Stomach (tissue), 9 donors: ENCODE measurements around the gene HIPK1. TPM values are rescaled to one million over a fixed set of nuclear protein-coding genes. Genes with fewer than 3 reads are reported as not detected.
A peak's percentile ranks its signal among the peaks of the same experiment; 100 is the strongest.

Experiments used
- DNase-seq, 2 donors: peaks; one replicate each; pipeline versions ENCODE4 v3.0.0 to v3.0.0-alpha.2; 2013 to 2019
- H3K27ac ChIP-seq, 5 donors: fragments of 200-600 bp in 4 of 5; sonication (generic) in 4 of 5; one replicate each; pipeline ENCODE4 v1.5.1; 2013 to 2019; ENCODE audit warnings: mild to moderate bottlenecking in 1 of 5, moderate library complexity in 1 of 5
- H3K27me3 ChIP-seq, 3 donors: fragments of 200-600 bp; sonication (generic); one replicate each; pipeline ENCODE4 v1.5.1; 2017 to 2019; ENCODE audit warnings: mixed run types in 1 of 3
- H3K36me3 ChIP-seq, 4 donors: fragments of 200-600 bp; sonication (generic); 1 replicate in 3 of 4; 2 replicates in 1 of 4; pipeline ENCODE4 v1.5.1; 2016 to 2019
- H3K4me1 ChIP-seq, 4 donors: fragments of 200-600 bp; sonication (generic); one replicate each; pipeline ENCODE4 v1.5.1; 2016 to 2019
- H3K4me3 ChIP-seq, 4 donors: fragments of 200-600 bp; sonication (generic) in 3 of 4; one replicate each; pipeline ENCODE4 v1.5.1; 2016 to 2019; ENCODE audit warnings: mild to moderate bottlenecking in 1 of 4
- H3K9me3 ChIP-seq, 4 donors: fragments of 200-600 bp; sonication (generic); one replicate each; pipeline ENCODE4 v1.5.1; 2016 to 2019
- EP300 ChIP-seq: sonication (generic); formaldehyde crosslinking; IDR thresholded peaks from one replicate; pipeline ENCODE4 v1.6.1; 2017; ENCODE audit warnings: antibody characterized with exemption
- POLR2A ChIP-seq, 4 donors: fragments of 450-650 bp; IDR thresholded peaks; one replicate each; pipeline ENCODE4 v1.6.1; 2016; ENCODE audit warnings: antibody characterized with exemption in 4 of 4, control low read depth in 2 of 4, mild to moderate bottlenecking in 1 of 4, moderate library complexity in 1 of 4
- POLR2AphosphoS5 ChIP-seq, 3 donors: sonication (generic); formaldehyde crosslinking; IDR thresholded peaks; one replicate each; pipeline ENCODE4 v1.6.1; 2016; ENCODE audit warnings: antibody characterized with exemption in 3 of 3
- WGBS, 5 donors: extraction: QIAGEN DNeasy Blood & Tissue Kit in 3 of 5; methylation state at CpG; one replicate each; pipeline versions ENCODE4 v1.1.5 to v1.1.7; 2013 to 2018; 5-methylcytosine and 5-hydroxymethylcytosine counted together
- intact Hi-C: fragments of 100-400 bp; cut with DNase I; formaldehyde crosslinking; loops from one replicate; pipeline ENCODE4 v1.15.1; 2023; ENCODE audit warnings: low total_unique reads
- polyA plus RNA-seq, 3 donors: library from polyadenylated mRNA; stranded (reverse); fragments of 200-250 nt; gene quantifications; one replicate each; pipeline ENCODE4 v1.2.3, GENCODE V29; 2013
- total RNA-seq, 5 donors: library from RNA; depleted of rRNA; stranded (reverse); fragments of >200 nt; gene quantifications; one replicate each; pipeline versions ENCODE4 v1.1.0 to v1.2.3, GENCODE V29; 2014 to 2016
- TF ChIP-seq, protein P1 (sequence below), 7 experiments: fragments of 450-650 bp in 4 of 7; fragments of 200-600 bp in 3 of 7; sonication (generic) in 3 of 7; IDR thresholded peaks; one replicate each; pipeline ENCODE4 v1.5.1; 2016 to 2019; ENCODE audit warnings: antibody characterized with exemption in 7 of 7, control low read depth in 2 of 7, mild to moderate bottlenecking in 1 of 7
- donor health status: healthy with polysubstance abuse.
- donor health status: Bipolar disorder and iron deficiency.
- donor health status: healthy.

Gene HIPK1
- total and polyA plus RNA-seq, 8 donors: 8.7 to 70.3 (median 28.3) TPM

GRCh38 chr1:113913887-113914664 is 15.0 kb upstream of the HIPK1 start:
- no peaks in the 10 kb centered on the region for H3K9me3 ChIP-seq
- TF ChIP-seq POLR2A (IDR thresholded peaks at IDR 0.05) (no peak), POLR2AphosphoS5 (IDR thresholded peaks at IDR 0.05) (no peak), EP300 (no peak)
- TF ChIP-seq, protein P1, sequence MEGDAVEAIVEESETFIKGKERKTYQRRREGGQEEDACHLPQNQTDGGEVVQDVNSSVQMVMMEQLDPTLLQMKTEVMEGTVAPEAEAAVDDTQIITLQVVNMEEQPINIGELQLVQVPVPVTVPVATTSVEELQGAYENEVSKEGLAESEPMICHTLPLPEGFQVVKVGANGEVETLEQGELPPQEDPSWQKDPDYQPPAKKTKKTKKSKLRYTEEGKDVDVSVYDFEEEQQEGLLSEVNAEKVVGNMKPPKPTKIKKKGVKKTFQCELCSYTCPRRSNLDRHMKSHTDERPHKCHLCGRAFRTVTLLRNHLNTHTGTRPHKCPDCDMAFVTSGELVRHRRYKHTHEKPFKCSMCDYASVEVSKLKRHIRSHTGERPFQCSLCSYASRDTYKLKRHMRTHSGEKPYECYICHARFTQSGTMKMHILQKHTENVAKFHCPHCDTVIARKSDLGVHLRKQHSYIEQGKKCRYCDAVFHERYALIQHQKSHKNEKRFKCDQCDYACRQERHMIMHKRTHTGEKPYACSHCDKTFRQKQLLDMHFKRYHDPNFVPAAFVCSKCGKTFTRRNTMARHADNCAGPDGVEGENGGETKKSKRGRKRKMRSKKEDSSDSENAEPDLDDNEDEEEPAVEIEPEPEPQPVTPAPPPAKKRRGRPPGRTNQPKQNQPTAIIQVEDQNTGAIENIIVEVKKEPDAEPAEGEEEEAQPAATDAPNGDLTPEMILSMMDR (IDR thresholded peaks at IDR 0.05): no peak
- H3K4me1 ChIP-seq: peaks cover 0 to 13% (median 5%) of the 10 kb centered on the region in 4 donors
- intact Hi-C loops: no loop called here
- DNase-seq: peak in 1 of 2 donors; percentile 26
- 55 to 75% (median 57%) methylated on average over 5 of the region's 5 CpGs for WGBS, 5 donors
- no peak overlapping the region for H3K4me3 ChIP-seq
- H3K36me3 ChIP-seq: peaks cover 6 to 32% (median 30%) of the 10 kb centered on the region in 4 donors
- no peak overlapping the region for H3K27ac ChIP-seq
- no peaks in the 10 kb centered on the region for H3K27me3 ChIP-seq

DNA sequence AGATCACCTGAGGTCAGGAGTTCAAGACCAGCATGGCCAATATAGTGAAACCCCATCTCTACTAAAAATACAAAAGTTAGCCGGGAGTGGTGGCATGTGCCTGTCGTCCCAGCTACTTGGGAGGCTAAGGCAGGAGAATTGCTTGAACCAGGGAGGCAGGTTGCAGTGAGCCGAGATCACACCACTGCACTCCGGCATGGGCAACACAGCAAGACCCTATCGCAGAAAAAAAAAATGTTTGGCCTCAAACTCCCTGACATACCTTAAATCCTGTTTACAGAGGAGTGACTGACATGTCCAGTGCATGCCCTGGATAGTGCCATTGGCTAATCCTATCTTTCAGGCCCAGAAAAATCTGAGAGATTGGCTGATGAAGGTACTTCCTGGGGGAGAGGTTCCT is 12.2 kb upstream of the HIPK1 start:
- H3K27ac ChIP-seq: no peak overlapping the region
- 92 to 98% (median 95%) methylated on average over 5 of the region's 5 CpGs for WGBS, 5 donors
- no peak for DNase-seq
- peaks cover 0 to 6% (median 4%) of the 10 kb centered on the region in 4 donors for H3K36me3 ChIP-seq
- no peak for TF ChIP-seq EP300
- TF ChIP-seq POLR2AphosphoS5 (IDR thresholded peaks at IDR 0.05): no peak
- TF ChIP-seq, protein P1 (IDR thresholded peaks at IDR 0.05): no peak
- TF ChIP-seq POLR2A (IDR thresholded peaks at IDR 0.05): no peak
- H3K4me1 ChIP-seq: peaks cover 0 to 13% (median 5%) of the 10 kb centered on the region in 4 donors
- intact Hi-C loops: no loop called here
- no peaks in the 10 kb centered on the region for H3K9me3 ChIP-seq
- H3K4me3 ChIP-seq: no peak overlapping the region
- H3K27me3 ChIP-seq: no peaks in the 10 kb centered on the region

DNA sequence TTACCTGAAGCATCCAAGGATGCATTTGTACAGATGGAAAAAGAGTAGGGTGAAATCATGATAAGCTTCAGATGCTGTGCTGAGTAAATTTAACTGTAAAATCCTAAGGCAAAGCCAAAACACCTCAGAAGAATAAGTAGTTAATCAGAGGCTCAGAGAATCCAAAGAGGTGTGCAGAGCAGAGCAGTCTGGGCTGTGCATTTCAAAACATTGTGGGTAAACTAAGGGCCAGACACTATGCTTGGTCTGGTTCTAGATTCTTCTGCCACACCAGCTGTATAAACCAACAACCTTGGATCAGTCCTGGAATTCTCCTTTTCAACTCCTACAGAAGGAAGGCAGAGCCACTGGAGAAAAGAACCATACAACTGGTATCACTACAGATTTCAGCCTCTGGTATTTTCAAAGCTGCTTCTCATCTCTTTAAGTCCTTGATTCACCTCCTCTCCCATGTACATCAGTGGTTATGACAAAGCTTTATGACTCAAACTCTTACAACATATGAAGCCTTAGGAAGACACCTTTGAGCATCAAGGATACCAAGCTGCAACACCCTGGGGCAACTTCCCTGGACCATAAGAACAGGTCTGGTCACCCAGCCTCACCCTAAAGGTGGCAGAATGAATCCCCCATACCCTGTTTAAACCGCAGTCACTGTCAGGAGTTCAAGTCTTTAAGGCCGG is 11.6 kb upstream of the HIPK1 start:
- DNase-seq: no peak
- no peak overlapping the region for H3K27ac ChIP-seq
- intact Hi-C loops: no loop called here
- H3K4me1 ChIP-seq: peaks cover 0 to 10% (median 5%) of the 10 kb centered on the region in 4 donors
- WGBS, 5 donors: 84 to 94% (median 87%) methylated on average over 2 of the region's 2 CpGs
- no peaks in the 10 kb centered on the region for H3K9me3 ChIP-seq
- H3K4me3 ChIP-seq: no peak overlapping the region
- no peak for TF ChIP-seq POLR2A (IDR thresholded peaks at IDR 0.05)
- TF ChIP-seq EP300: no peak
- no peaks in the 10 kb centered on the region for H3K27me3 ChIP-seq
- H3K36me3 ChIP-seq: peaks cover 0 to 2% (median under 1%) of the 10 kb centered on the region in 4 donors

GRCh38 chr1:113918243-113918642 is 10.9 kb upstream of the HIPK1 start:
- no peak overlapping the region for H3K27ac ChIP-seq
- TF ChIP-seq EP300: no peak
- TF ChIP-seq, protein P1 (IDR thresholded peaks at IDR 0.05): no peak
- TF ChIP-seq POLR2AphosphoS5 (IDR thresholded peaks at IDR 0.05): no peak
- TF ChIP-seq POLR2A (IDR thresholded peaks at IDR 0.05): no peak
- H3K9me3 ChIP-seq: no peaks in the 10 kb centered on the region
- H3K36me3 ChIP-seq: no peaks in the 10 kb centered on the region
- no peak for DNase-seq
- peaks cover 0 to 3% (median 1%) of the 10 kb centered on the region in 4 donors for H3K4me1 ChIP-seq
- no peak overlapping the region for H3K4me3 ChIP-seq
- H3K27me3 ChIP-seq: no peaks in the 10 kb centered on the region
- intact Hi-C loops: no loop called here
